SK-N-SH treated with all-trans-retinoic acid at 6 μM for 48 hours (cell line): ENCODE data around the gene IMMP2L.

Experiments used
- ATAC-seq: fragments of 200-7000 bp; cut with Tn5 transposase; 3 replicates; pipeline ENCODE4 v1.9.1; 2020; ENCODE audit warnings: mild to moderate bottlenecking, moderate library complexity
- ARNTL ChIP-seq: fragments of 450-650 bp; formaldehyde crosslinking; IDR thresholded peaks from 2 replicates; pipeline ENCODE4 v1.5.0; 2020; ENCODE audit warnings: low read depth, mild to moderate bottlenecking, moderate library complexity, borderline replicate concordance
- BACH2 ChIP-seq: fragments of 250-450 bp; sonication (Bioruptor Pico); IDR thresholded peaks from 2 replicates; pipeline ENCODE4 v1.9.0; 2021; ENCODE audit warnings: mild to moderate bottlenecking, borderline replicate concordance
- CSDC2 ChIP-seq: fragments of 250-450 bp; sonication (Bioruptor Pico); IDR thresholded peaks from 2 replicates; pipeline ENCODE4 v1.5.0; 2020; ENCODE audit warnings: mild to moderate bottlenecking, moderate library complexity
- GLIS3 ChIP-seq: fragments of 250-450 bp; sonication (Bioruptor Pico); IDR thresholded peaks from 2 replicates; pipeline ENCODE4 v1.5.0; 2020; ENCODE audit warnings: mild to moderate bottlenecking, moderate library complexity
- ISL1 ChIP-seq: fragments of 250-450 bp; sonication (Bioruptor Pico); IDR thresholded peaks from 2 replicates; pipeline ENCODE4 v2.1.2; 2022; ENCODE audit warnings: mild to moderate bottlenecking, moderate library complexity
- OSR1 ChIP-seq: fragments of 250-450 bp; sonication (Bioruptor Pico); IDR thresholded peaks from 2 replicates; pipeline ENCODE4 v1.8.0; 2022; ENCODE audit warnings: moderate library complexity, mild to moderate bottlenecking, inconsistent platforms
- PPARA ChIP-seq: fragments of 250-450 bp; sonication (Bioruptor Pico); IDR thresholded peaks from 2 replicates; pipeline ENCODE4 v1.5.0; 2020; ENCODE audit warnings: mild to moderate bottlenecking, borderline replicate concordance
- RARB ChIP-seq: fragments of 250-450 bp; sonication (Bioruptor Pico); IDR thresholded peaks from 2 replicates; pipeline ENCODE4 v1.8.0; 2021; ENCODE audit warnings: mild to moderate bottlenecking, moderate library complexity
- SNAI2 ChIP-seq: fragments of 250-450 bp; sonication (Bioruptor Pico); IDR thresholded peaks from 2 replicates; pipeline ENCODE4 v1.5.0; 2020; ENCODE audit warnings: mild to moderate bottlenecking, moderate library complexity
- TCF4 ChIP-seq: fragments of 250-450 bp; sonication (Bioruptor Pico); IDR thresholded peaks from 2 replicates; pipeline ENCODE4 v1.8.0; 2021; ENCODE audit warnings: mild to moderate bottlenecking, moderate library complexity, borderline replicate concordance
- ZC3H10 ChIP-seq: fragments of 250-450 bp; sonication (Bioruptor Pico); IDR thresholded peaks from 2 replicates; pipeline ENCODE4 v1.5.1; 2021; ENCODE audit warnings: mild to moderate bottlenecking, moderate library complexity
- ZFP3 ChIP-seq: fragments of 250-450 bp; sonication (Bioruptor Pico); IDR thresholded peaks from 2 replicates; pipeline ENCODE4 v1.5.0; 2020; ENCODE audit warnings: mild to moderate bottlenecking, moderate library complexity
- ZFP30 ChIP-seq: fragments of 450-650 bp; formaldehyde crosslinking; IDR thresholded peaks from 2 replicates; pipeline ENCODE4 v1.5.0; 2022; ENCODE audit warnings: mild to moderate bottlenecking, moderate library complexity
- ZNF70 ChIP-seq: fragments of 450-650 bp; formaldehyde crosslinking; IDR thresholded peaks from 2 replicates; pipeline ENCODE4 v1.5.0; 2020; ENCODE audit warnings: mild to moderate bottlenecking, moderate library complexity
- ZNF8 ChIP-seq: fragments of 450-650 bp; formaldehyde crosslinking; IDR thresholded peaks from 2 replicates; pipeline ENCODE4 v1.5.0; 2020; ENCODE audit warnings: mild to moderate bottlenecking, moderate library complexity
- TF ChIP-seq, protein P1 (sequence below): fragments of 250-450 bp; sonication (Bioruptor Pico); IDR thresholded peaks from 2 replicates; pipeline ENCODE4 v1.5.1; 2021; ENCODE audit warnings: mild to moderate bottlenecking, moderate library complexity
- TF ChIP-seq, protein P2 (sequence below): fragments of 250-450 bp; sonication (Bioruptor Pico); IDR thresholded peaks from 2 replicates; pipeline ENCODE4 v1.8.0; 2020; ENCODE audit warnings: mild to moderate bottlenecking, moderate library complexity, borderline replicate concordance
- TF ChIP-seq, protein P3 (sequence below): fragments of 250-450 bp; sonication (Bioruptor Pico); IDR thresholded peaks from 2 replicates; pipeline ENCODE4 v1.5.1; 2020; ENCODE audit warnings: low read depth, mild to moderate bottlenecking, moderate library complexity
- TF ChIP-seq, protein P4 (sequence below): fragments of 250-450 bp; sonication (Bioruptor Pico); IDR thresholded peaks from 2 replicates; pipeline ENCODE4 v1.5.0; 2020; ENCODE audit warnings: mild to moderate bottlenecking, moderate library complexity

Gene IMMP2L

DNA sequence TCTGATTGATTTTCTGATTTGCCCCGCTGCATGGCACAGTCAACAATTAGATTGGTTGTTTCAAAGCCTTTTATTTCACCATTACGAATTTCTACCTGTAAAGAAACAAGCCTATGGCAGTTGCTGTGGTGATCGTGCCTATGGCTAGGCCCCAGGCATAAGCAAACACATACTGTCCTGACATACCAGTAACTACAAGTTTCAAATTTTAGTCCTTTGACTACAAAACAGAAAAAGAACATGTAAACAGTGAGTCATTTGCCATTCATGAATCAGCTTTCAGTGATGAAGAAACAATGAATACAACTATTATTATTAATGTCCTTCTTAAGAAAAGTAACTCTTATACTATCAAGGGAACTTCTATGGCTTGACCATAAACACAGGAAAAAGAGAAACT lies 639.4 kb downstream of the IMMP2L start:
- TF ChIP-seq, protein P1, sequence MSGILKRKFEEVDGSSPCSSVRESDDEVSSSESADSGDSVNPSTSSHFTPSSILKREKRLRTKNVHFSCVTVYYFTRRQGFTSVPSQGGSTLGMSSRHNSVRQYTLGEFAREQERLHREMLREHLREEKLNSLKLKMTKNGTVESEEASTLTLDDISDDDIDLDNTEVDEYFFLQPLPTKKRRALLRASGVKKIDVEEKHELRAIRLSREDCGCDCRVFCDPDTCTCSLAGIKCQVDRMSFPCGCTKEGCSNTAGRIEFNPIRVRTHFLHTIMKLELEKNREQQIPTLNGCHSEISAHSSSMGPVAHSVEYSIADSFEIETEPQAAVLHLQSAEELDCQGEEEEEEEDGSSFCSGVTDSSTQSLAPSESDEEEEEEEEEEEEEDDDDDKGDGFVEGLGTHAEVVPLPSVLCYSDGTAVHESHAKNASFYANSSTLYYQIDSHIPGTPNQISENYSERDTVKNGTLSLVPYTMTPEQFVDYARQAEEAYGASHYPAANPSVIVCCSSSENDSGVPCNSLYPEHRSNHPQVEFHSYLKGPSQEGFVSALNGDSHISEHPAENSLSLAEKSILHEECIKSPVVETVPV (CRISPR knock-in tag), result no peak
- TF ChIP-seq ZFP30 (CRISPR knock-in tag), result no peak
- no peak for TF ChIP-seq RARB
- TF ChIP-seq ARNTL, result no peak
- no peak for TF ChIP-seq TCF4 (CRISPR knock-in tag)
- no peak for TF ChIP-seq OSR1 (CRISPR knock-in tag)
- TF ChIP-seq, protein P2, sequence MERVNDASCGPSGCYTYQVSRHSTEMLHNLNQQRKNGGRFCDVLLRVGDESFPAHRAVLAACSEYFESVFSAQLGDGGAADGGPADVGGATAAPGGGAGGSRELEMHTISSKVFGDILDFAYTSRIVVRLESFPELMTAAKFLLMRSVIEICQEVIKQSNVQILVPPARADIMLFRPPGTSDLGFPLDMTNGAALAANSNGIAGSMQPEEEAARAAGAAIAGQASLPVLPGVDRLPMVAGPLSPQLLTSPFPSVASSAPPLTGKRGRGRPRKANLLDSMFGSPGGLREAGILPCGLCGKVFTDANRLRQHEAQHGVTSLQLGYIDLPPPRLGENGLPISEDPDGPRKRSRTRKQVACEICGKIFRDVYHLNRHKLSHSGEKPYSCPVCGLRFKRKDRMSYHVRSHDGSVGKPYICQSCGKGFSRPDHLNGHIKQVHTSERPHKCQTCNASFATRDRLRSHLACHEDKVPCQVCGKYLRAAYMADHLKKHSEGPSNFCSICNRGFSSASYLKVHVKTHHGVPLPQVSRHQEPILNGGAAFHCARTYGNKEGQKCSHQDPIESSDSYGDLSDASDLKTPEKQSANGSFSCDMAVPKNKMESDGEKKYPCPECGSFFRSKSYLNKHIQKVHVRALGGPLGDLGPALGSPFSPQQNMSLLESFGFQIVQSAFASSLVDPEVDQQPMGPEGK (CRISPR knock-in tag), result no peak
- TF ChIP-seq, protein P3, sequence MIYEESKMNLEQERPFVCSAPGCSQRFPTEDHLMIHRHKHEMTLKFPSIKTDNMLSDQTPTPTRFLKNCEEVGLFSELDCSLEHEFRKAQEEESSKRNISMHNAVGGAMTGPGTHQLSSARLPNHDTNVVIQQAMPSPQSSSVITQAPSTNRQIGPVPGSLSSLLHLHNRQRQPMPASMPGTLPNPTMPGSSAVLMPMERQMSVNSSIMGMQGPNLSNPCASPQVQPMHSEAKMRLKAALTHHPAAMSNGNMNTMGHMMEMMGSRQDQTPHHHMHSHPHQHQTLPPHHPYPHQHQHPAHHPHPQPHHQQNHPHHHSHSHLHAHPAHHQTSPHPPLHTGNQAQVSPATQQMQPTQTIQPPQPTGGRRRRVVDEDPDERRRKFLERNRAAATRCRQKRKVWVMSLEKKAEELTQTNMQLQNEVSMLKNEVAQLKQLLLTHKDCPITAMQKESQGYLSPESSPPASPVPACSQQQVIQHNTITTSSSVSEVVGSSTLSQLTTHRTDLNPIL (CRISPR knock-in tag), result no peak
- TF ChIP-seq, all 23 proteins: peak for 0
- peak; percentile 70 for ATAC-seq

DNA sequence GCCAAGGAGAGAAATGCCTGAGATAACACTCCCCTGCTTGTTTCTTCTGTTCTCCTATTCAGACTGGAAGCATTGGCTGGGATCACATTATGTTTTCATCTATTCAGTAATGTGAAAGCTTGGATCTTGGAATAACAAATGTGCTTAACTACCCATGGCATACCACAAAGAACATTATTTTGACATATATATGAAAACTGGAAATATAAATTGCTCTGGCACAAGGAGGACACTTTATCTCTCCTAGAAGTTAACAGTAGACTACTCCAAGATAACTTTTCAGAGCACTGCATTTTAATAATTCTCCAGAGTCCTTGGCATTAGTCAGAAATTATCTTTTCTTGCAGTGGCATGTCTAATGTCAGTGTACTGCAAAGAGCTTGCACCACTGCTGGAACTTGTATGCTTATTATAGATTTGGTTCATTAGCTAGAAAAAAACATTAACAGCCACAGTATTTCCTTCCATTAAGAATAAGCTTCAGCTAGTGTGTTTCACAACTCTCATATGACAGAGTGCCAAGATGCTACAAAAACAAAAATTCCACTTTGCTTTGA lies 640.6 kb downstream of the IMMP2L start:
- TF ChIP-seq OSR1 (CRISPR knock-in tag) (no peak), ISL1 (CRISPR knock-in tag) (peak; percentile 47)
- no peak for ATAC-seq

DNA sequence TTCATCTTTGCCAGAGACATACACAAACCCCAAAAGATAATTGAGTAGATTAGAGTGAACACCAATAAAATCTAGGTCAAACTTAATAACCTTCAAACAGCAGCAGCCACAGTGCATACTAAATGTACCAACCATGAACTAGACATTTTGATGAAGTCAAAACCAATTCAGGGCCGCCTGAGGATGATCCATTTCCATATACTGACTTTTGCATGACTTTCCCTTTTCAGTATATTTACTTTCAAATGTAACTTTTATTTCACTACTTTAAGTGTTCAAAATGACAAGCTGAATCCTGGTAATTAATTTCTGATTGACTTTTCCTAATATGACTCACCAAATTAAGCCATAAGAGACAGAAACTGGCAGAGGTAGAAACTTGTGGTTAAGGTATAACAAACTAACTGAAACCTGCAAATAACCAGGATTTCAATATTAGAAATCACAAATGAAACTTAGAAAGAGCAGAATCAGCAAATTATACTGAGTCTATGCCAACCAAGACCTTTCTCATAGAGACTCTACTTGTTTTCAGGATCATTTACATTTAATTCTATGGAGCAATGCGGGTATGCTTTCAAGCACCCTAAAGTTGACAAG lies 643.2 kb downstream of the IMMP2L start:
- ATAC-seq, result no peak
- no peak for TF ChIP-seq CSDC2 (CRISPR knock-in tag)
- TF ChIP-seq PPARA, result no peak
- no peak for TF ChIP-seq ZNF8
- TF ChIP-seq, protein P3 (CRISPR knock-in tag), result no peak
- no peak for TF ChIP-seq ZFP3 (CRISPR knock-in tag)
- TF ChIP-seq ZNF70, result no peak
- no peak for TF ChIP-seq SNAI2 (CRISPR knock-in tag)
- TF ChIP-seq ZFP30 (CRISPR knock-in tag), result no peak
- no peak for TF ChIP-seq OSR1 (CRISPR knock-in tag)
- TF ChIP-seq TCF4 (CRISPR knock-in tag), result no peak

DNA sequence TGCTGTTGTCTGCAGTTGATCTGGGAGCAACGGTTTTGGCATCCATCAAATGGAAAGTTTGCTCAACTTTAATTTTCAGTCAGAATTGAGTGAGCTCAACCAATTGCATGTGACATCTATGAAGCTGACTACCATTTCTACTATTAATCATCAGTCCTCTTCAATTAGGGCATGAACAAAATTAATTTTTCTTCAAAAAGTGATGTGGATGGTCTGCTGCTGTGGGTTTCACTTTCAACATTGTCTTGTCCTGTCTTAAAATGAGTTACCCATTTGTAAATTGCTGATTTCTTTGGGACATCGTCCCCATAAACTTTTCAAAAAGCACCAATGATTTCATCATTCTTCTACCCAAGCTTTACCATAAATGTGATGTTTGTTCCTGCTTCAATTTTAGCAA lies 648.0 kb downstream of the IMMP2L start:
- ATAC-seq, result no peak
- TF ChIP-seq ZC3H10 (CRISPR knock-in tag) (no peak), ISL1 (CRISPR knock-in tag) (no peak), BACH2 (CRISPR knock-in tag) (no peak), ZNF70 (no peak), ZFP30 (CRISPR knock-in tag) (no peak), ZNF8 (no peak), OSR1 (CRISPR knock-in tag) (no peak), PPARA (no peak), GLIS3 (CRISPR knock-in tag) (no peak)
- TF ChIP-seq, protein P2 (CRISPR knock-in tag), result no peak
- TF ChIP-seq, protein P4, sequence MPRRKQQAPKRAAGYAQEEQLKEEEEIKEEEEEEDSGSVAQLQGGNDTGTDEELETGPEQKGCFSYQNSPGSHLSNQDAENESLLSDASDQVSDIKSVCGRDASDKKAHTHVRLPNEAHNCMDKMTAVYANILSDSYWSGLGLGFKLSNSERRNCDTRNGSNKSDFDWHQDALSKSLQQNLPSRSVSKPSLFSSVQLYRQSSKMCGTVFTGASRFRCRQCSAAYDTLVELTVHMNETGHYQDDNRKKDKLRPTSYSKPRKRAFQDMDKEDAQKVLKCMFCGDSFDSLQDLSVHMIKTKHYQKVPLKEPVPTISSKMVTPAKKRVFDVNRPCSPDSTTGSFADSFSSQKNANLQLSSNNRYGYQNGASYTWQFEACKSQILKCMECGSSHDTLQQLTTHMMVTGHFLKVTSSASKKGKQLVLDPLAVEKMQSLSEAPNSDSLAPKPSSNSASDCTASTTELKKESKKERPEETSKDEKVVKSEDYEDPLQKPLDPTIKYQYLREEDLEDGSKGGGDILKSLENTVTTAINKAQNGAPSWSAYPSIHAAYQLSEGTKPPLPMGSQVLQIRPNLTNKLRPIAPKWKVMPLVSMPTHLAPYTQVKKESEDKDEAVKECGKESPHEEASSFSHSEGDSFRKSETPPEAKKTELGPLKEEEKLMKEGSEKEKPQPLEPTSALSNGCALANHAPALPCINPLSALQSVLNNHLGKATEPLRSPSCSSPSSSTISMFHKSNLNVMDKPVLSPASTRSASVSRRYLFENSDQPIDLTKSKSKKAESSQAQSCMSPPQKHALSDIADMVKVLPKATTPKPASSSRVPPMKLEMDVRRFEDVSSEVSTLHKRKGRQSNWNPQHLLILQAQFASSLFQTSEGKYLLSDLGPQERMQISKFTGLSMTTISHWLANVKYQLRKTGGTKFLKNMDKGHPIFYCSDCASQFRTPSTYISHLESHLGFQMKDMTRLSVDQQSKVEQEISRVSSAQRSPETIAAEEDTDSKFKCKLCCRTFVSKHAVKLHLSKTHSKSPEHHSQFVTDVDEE (CRISPR knock-in tag), result no peak
